ENCODE results near the gene BAIAP2L2.

GRCh38 chr22:38144025-38144405 lies 33.5 kb upstream of the BAIAP2L2 start:
- TF ChIP-seq POLR2AphosphoS5 (IDR thresholded peaks at IDR 0.05; ENCODE audit: low read depth) = no peak
- no peak for TF ChIP-seq CTCF (IDR thresholded peaks at IDR 0.05; ENCODE audit: insufficient read depth, low read length)
- TF ChIP-seq GABPA (IDR thresholded peaks at IDR 0.05; ENCODE audit: low read depth) = no peak
- TF ChIP-seq SPI1 (IDR thresholded peaks at IDR 0.05; ENCODE audit: borderline replicate concordance, low read depth) = no peak

Measured in HL-60 (cell line).